ENCODE data around the gene LRRK1.

LRRK1 gene

GRCh38 chr15:100998630-100999029 is 79.5 kb downstream of the LRRK1 start:
- Histone ChIP-seq H4K20me1 (ENCODE audit: insufficient read depth, low read length) (no peaks in the 10 kb centered on the region), H3K4me2 (ENCODE audit: insufficient read depth, low read length) (no peak overlapping the region), H3K9ac (ENCODE audit: low read depth, low read length) (no peak overlapping the region), H3K9me3 (ENCODE audit: insufficient read depth, low read length, severe bottlenecking) (no peaks in the 10 kb centered on the region), H3K4me1 (ENCODE audit: insufficient read depth, low read length) (no peaks in the 10 kb centered on the region), H3K36me3 (ENCODE audit: insufficient read depth, low read length) (no peaks in the 10 kb centered on the region), H3K27ac (ENCODE audit: low read length) (no peak overlapping the region), H2AFZ (ENCODE audit: low read depth, low read length) (no peak overlapping the region), H3K79me2 (ENCODE audit: insufficient read depth, low read length) (no peaks in the 10 kb centered on the region), H3K27me3 (ENCODE audit: insufficient read depth, low read length, poor library complexity) (peaks cover 3% of the 10 kb centered on the region), H3K4me3 (ENCODE audit: low read depth in 1 of 2, low read length in 2 of 2) (no peak overlapping the region)
- no peak for ATAC-seq (ENCODE audit: insufficient read depth, low read depth)
- TF ChIP-seq EZH2 (IDR thresholded peaks at IDR 0.05; ENCODE audit: borderline replicate concordance, low read depth, low read length, severe bottlenecking) (no peak), CTCF (IDR thresholded peaks at IDR 0.05; ENCODE audit: borderline replicate concordance, extremely low read depth, low read length, poor library complexity, severe bottlenecking) (no peak)
- no peak for DNase-seq

- Histone ChIP-seq H3K9me3 (ENCODE audit: insufficient read depth, low read length, severe bottlenecking) (no peaks in the 10 kb centered on the region), H3K27me3 (ENCODE audit: insufficient read depth, low read length, poor library complexity) (peaks cover 2% of the 10 kb centered on the region), H2AFZ (ENCODE audit: low read depth, low read length) (no peak overlapping the region), H3K4me3 (ENCODE audit: low read depth in 1 of 2, low read length in 2 of 2) (no peak overlapping the region), H3K27ac (ENCODE audit: low read length) (no peak overlapping the region), H3K9ac (ENCODE audit: low read depth, low read length) (no peak overlapping the region), H3K79me2 (ENCODE audit: insufficient read depth, low read length) (no peaks in the 10 kb centered on the region), H4K20me1 (ENCODE audit: insufficient read depth, low read length) (no peaks in the 10 kb centered on the region), H3K36me3 (ENCODE audit: insufficient read depth, low read length) (no peaks in the 10 kb centered on the region), H3K4me1 (ENCODE audit: insufficient read depth, low read length) (no peaks in the 10 kb centered on the region), H3K4me2 (ENCODE audit: insufficient read depth, low read length) (no peak overlapping the region)
- TF ChIP-seq CTCF (IDR thresholded peaks at IDR 0.05; ENCODE audit: borderline replicate concordance, extremely low read depth, low read length, poor library complexity, severe bottlenecking) (no peak), EZH2 (IDR thresholded peaks at IDR 0.05; ENCODE audit: borderline replicate concordance, low read depth, low read length, severe bottlenecking) (no peak)
- ATAC-seq (ENCODE audit: insufficient read depth, low read depth), result no peak
- no peak for DNase-seq
These were observed 80.2 kb downstream of the LRRK1 start for GRCh38 chr15:100999369-100999768.

GRCh38 chr15:101000271-101000681 is 81.1 kb downstream of the LRRK1 start:
- Histone ChIP-seq H3K4me2 (ENCODE audit: insufficient read depth, low read length) (no peak overlapping the region), H3K27ac (ENCODE audit: low read length) (no peak overlapping the region), H3K36me3 (ENCODE audit: insufficient read depth, low read length) (no peaks in the 10 kb centered on the region), H3K79me2 (ENCODE audit: insufficient read depth, low read length) (no peaks in the 10 kb centered on the region), H3K4me1 (ENCODE audit: insufficient read depth, low read length) (no peaks in the 10 kb centered on the region), H3K9ac (ENCODE audit: low read depth, low read length) (no peak overlapping the region), H3K27me3 (ENCODE audit: insufficient read depth, low read length, poor library complexity) (no peaks in the 10 kb centered on the region), H3K9me3 (ENCODE audit: insufficient read depth, low read length, severe bottlenecking) (no peaks in the 10 kb centered on the region), H2AFZ (ENCODE audit: low read depth, low read length) (no peak overlapping the region), H4K20me1 (ENCODE audit: insufficient read depth, low read length) (no peaks in the 10 kb centered on the region), H3K4me3 (ENCODE audit: low read depth in 1 of 2, low read length in 2 of 2) (no peak overlapping the region)
- TF ChIP-seq EZH2 (IDR thresholded peaks at IDR 0.05; ENCODE audit: borderline replicate concordance, low read depth, low read length, severe bottlenecking) (no peak), CTCF (IDR thresholded peaks at IDR 0.05; ENCODE audit: borderline replicate concordance, extremely low read depth, low read length, poor library complexity, severe bottlenecking) (no peak)
- no peak for DNase-seq
- ATAC-seq (ENCODE audit: insufficient read depth, low read depth), result no peak

GRCh38 chr15:101001056-101001455 is 81.9 kb downstream of the LRRK1 start:
- no peak overlapping the region for H2AFZ ChIP-seq (ENCODE audit: low read depth, low read length)
- H3K79me2 ChIP-seq (ENCODE audit: insufficient read depth, low read length), result no peaks in the 10 kb centered on the region
- H3K9ac ChIP-seq (ENCODE audit: low read depth, low read length), result no peak overlapping the region
- H4K20me1 ChIP-seq (ENCODE audit: insufficient read depth, low read length), result no peaks in the 10 kb centered on the region
- TF ChIP-seq CTCF (IDR thresholded peaks at IDR 0.05; ENCODE audit: borderline replicate concordance, extremely low read depth, low read length, poor library complexity, severe bottlenecking) (no peak), EZH2 (IDR thresholded peaks at IDR 0.05; ENCODE audit: borderline replicate concordance, low read depth, low read length, severe bottlenecking) (no peak)
- no peaks in the 10 kb centered on the region for H3K9me3 ChIP-seq (ENCODE audit: insufficient read depth, low read length, severe bottlenecking)
- ATAC-seq (ENCODE audit: insufficient read depth, low read depth) (no peak), DNase-seq (no peak)
- H3K36me3 ChIP-seq (ENCODE audit: insufficient read depth, low read length), result no peaks in the 10 kb centered on the region
- H3K27ac ChIP-seq (ENCODE audit: low read length), result no peak overlapping the region
- no peak overlapping the region for H3K4me2 ChIP-seq (ENCODE audit: insufficient read depth, low read length)
- H3K4me3 ChIP-seq (ENCODE audit: low read depth in 1 of 2, low read length in 2 of 2), result no peak overlapping the region
- no peaks in the 10 kb centered on the region for H3K27me3 ChIP-seq (ENCODE audit: insufficient read depth, low read length, poor library complexity)
- no peaks in the 10 kb centered on the region for H3K4me1 ChIP-seq (ENCODE audit: insufficient read depth, low read length)
